PC-3 (cell line): ENCODE results near the gene NFU1. TPM values are rescaled to one million over a fixed set of nuclear protein-coding genes. Genes with fewer than 3 reads are reported as not detected.
A peak's percentile ranks its signal among the peaks of the same experiment; 100 is the strongest.

Experiments used
- ATAC-seq: fragments of 200-7000 bp; cut with Tn5 transposase; 2 replicates; pipeline ENCODE4 v1.9.1; 2020; ENCODE audit warnings: mild to moderate bottlenecking, moderate library complexity
- BruUV-seq: library from RNA; stranded (reverse); fragments of 400-500 nt; replicated peaks from 2 replicates; lab custom pipeline; 2021; lab: Mats Ljungman, UMichigan
- CTCF ChIA-PET: fragments of 300-600 bp; sonication (Branson Sonifier 250); formaldehyde crosslinking; loops from one replicate; lab custom pipeline; 2022; ENCODE audit warnings: antibody characterized with exemption; lab: Charles Lee
- POLR2A ChIA-PET: fragments of 300-600 bp; sonication (Branson Sonifier 250); formaldehyde crosslinking; loops from one replicate; lab custom pipeline; 2022; ENCODE audit warnings: antibody characterized with exemption; ENCODE audit not compliant: unreplicated experiment; lab: Charles Lee
- DNase-seq: peaks from one replicate; pipeline ENCODE4 v3.0.0-alpha.2; 2015
- H2AFZ ChIP-seq: fragments of 300-600 bp; sonication (generic); 2 replicates; pipeline ENCODE4 v1.6.0; 2016; ENCODE audit warnings: antibody characterized with exemption, low read length
- H3F3A ChIP-seq: fragments of 300-600 bp; sonication (generic); one replicate; pipeline ENCODE4 v1.6.0; 2017; ENCODE audit warnings: antibody characterized with exemption, low read length, control low read depth, mild to moderate bottlenecking; ENCODE audit not compliant: unreplicated experiment
- H3K27ac ChIP-seq: fragments of 300-600 bp; sonication (generic); 2 replicates; pipeline ENCODE4 v1.5.1; 2016; ENCODE audit warnings: mild to moderate bottlenecking, low read length
- H3K27me3 ChIP-seq: fragments of 300-600 bp; sonication (generic); 2 replicates; pipeline ENCODE4 v1.6.1; 2016; ENCODE audit warnings: low read length, mixed read lengths
- H3K36me3 ChIP-seq: fragments of 300-600 bp; sonication (generic); 2 replicates; pipeline ENCODE4 v1.6.1; 2016; ENCODE audit warnings: low read depth, mixed run types, low read length, mixed read lengths
- H3K4me1 ChIP-seq: fragments of 300-600 bp; sonication (generic); 2 replicates; pipeline ENCODE4 v1.5.1; 2016; ENCODE audit warnings: low read length; ENCODE audit not compliant: insufficient read depth
- H3K4me2 ChIP-seq: fragments of 300-600 bp; sonication (generic); 2 replicates; pipeline ENCODE4 v1.6.0; 2016; ENCODE audit warnings: low read length
- H3K4me3 ChIP-seq: fragments of 300-600 bp; sonication (generic); 2 replicates; pipeline ENCODE4 v1.5.1; 2016; ENCODE audit warnings: mild to moderate bottlenecking, low read length, mixed read lengths
- H3K79me2 ChIP-seq: fragments of 300-600 bp; sonication (generic); 2 replicates; pipeline ENCODE4 v1.6.1; 2017; ENCODE audit warnings: low read length, mixed read lengths
- H3K9ac ChIP-seq: fragments of 300-600 bp; sonication (generic); 2 replicates; pipeline ENCODE4 v1.6.0; 2016; ENCODE audit warnings: mild to moderate bottlenecking, low read length
- H3K9me2 ChIP-seq: fragments of 300-600 bp; sonication (generic); replicated peaks from 2 replicates; pipeline ENCODE4 v1.6.1; 2016; ENCODE audit warnings: mixed run types, low read length, mixed read lengths
- H3K9me3 ChIP-seq: fragments of 300-600 bp; sonication (generic); 2 replicates; pipeline ENCODE4 v1.6.1; 2016; ENCODE audit warnings: low read length, mixed read lengths
- H4K20me1 ChIP-seq: fragments of 300-600 bp; sonication (generic); 2 replicates; pipeline ENCODE4 v1.6.1; 2016; ENCODE audit warnings: low read length, mixed read lengths
- EZH2 ChIP-seq: fragments of 300-600 bp; sonication (generic); IDR thresholded peaks from one replicate; pipeline ENCODE4 v1.6.1; 2017; ENCODE audit warnings: antibody characterized with exemption, mild to moderate bottlenecking, low read length; ENCODE audit not compliant: unreplicated experiment
- EZH2phosphoT487 ChIP-seq: fragments of 300-600 bp; sonication (generic); IDR thresholded peaks from 2 replicates; pipeline ENCODE4 v1.6.1; 2018; ENCODE audit warnings: mild to moderate bottlenecking, antibody characterized with exemption, low read length, borderline replicate concordance
- intact Hi-C: fragments of 100-400 bp; cut with micrococcal nuclease; formaldehyde crosslinking; loops from 2 replicates; pipeline ENCODE4 v1.9.0; 2023
- total RNA-seq: library from RNA; depleted of rRNA; stranded (reverse); fragments of >200 nt; gene quantifications from 2 replicates; pipeline ENCODE4 v1.2.3, GENCODE V29; 2014
- TF ChIP-seq, protein P1 (sequence below): fragments of 300-600 bp; sonication (generic); conservative IDR thresholded peaks from 2 replicates; pipeline ENCODE4 v1.5.1; 2017; ENCODE audit warnings: antibody characterized with exemption, low read depth, mild to moderate bottlenecking, low read length

The NFU1 gene
- total RNA-seq, 1 experiment from 2014 or later: 45.6 TPM

GRCh38 chr2:69383176-69383812, 53.9 kb downstream of the NFU1 start:
- H3K27ac ChIP-seq: no peak overlapping the region
- no peak overlapping the region for H3K4me2 ChIP-seq
- TF ChIP-seq, protein P1, sequence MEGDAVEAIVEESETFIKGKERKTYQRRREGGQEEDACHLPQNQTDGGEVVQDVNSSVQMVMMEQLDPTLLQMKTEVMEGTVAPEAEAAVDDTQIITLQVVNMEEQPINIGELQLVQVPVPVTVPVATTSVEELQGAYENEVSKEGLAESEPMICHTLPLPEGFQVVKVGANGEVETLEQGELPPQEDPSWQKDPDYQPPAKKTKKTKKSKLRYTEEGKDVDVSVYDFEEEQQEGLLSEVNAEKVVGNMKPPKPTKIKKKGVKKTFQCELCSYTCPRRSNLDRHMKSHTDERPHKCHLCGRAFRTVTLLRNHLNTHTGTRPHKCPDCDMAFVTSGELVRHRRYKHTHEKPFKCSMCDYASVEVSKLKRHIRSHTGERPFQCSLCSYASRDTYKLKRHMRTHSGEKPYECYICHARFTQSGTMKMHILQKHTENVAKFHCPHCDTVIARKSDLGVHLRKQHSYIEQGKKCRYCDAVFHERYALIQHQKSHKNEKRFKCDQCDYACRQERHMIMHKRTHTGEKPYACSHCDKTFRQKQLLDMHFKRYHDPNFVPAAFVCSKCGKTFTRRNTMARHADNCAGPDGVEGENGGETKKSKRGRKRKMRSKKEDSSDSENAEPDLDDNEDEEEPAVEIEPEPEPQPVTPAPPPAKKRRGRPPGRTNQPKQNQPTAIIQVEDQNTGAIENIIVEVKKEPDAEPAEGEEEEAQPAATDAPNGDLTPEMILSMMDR: no peak
- TF ChIP-seq EZH2phosphoT487 (no peak), EZH2 (no peak)
- intact Hi-C loops: loop anchor here (10.0 kb wide), 1 partner anchor 102 kb away; no protein-coding TSS in a partner anchor
- no peak overlapping the region for H3K9ac ChIP-seq
- no peaks in the 10 kb centered on the region for H3F3A ChIP-seq
- H3K9me2 ChIP-seq: no peaks in the 10 kb centered on the region
- no peak for DNase-seq
- no peaks in the 10 kb centered on the region for H3K9me3 ChIP-seq
- no peaks in the 10 kb centered on the region for H4K20me1 ChIP-seq
- peaks cover 36% of the 10 kb centered on the region for H3K4me1 ChIP-seq
- 0 out of 2 replicates have a peak, but pooled peaks cover 5% of the 10 kb centered on the region for H3K36me3 ChIP-seq
- CTCF ChIA-PET: no interaction called here
- ATAC-seq: no peak
- peaks cover 87% of the 10 kb centered on the region for H3K79me2 ChIP-seq
- H3K4me3 ChIP-seq: no peak overlapping the region
- POLR2A ChIA-PET: no interaction called here
- no peak overlapping the region for H2AFZ ChIP-seq
- no TSS peak for BruUV-seq
- H3K27me3 ChIP-seq: no peaks in the 10 kb centered on the region

- H2AFZ ChIP-seq: no peak overlapping the region
- TF ChIP-seq, protein P1: no peak
- TF ChIP-seq EZH2 (no peak), EZH2phosphoT487 (no peak)
- no peaks in the 10 kb centered on the region for H3K27me3 ChIP-seq
- DNase-seq: no peak
- no peak overlapping the region for H3K4me2 ChIP-seq
- no peaks in the 10 kb centered on the region for H3K9me3 ChIP-seq
- H3K9me2 ChIP-seq: no peaks in the 10 kb centered on the region
- BruUV-seq: no TSS peak
- peaks cover 31% of the 10 kb centered on the region for H3K4me1 ChIP-seq
- CTCF ChIA-PET: no interaction called here
- H4K20me1 ChIP-seq: no peaks in the 10 kb centered on the region
- H3K27ac ChIP-seq: no peak overlapping the region
- no peaks in the 10 kb centered on the region for H3F3A ChIP-seq
- intact Hi-C loops: loop anchor here (10.0 kb wide), 1 partner anchor 102 kb away; no protein-coding TSS in a partner anchor
- POLR2A ChIA-PET: no interaction called here
- ATAC-seq: no peak
- peaks cover 95% of the 10 kb centered on the region for H3K79me2 ChIP-seq
- H3K4me3 ChIP-seq: no peak overlapping the region
- H3K9ac ChIP-seq: no peak overlapping the region
- H3K36me3 ChIP-seq: 0 out of 2 replicates have a peak, but pooled peaks cover 5% of the 10 kb centered on the region
Observed at GRCh38 chr2:69382547-69382946, 54.7 kb downstream of the NFU1 start.

- BruUV-seq: no TSS peak
- H3K27me3 ChIP-seq: no peaks in the 10 kb centered on the region
- TF ChIP-seq EZH2phosphoT487 (no peak), EZH2 (no peak)
- TF ChIP-seq, protein P1: no peak
- no peak overlapping the region for H3K27ac ChIP-seq
- ATAC-seq (peak; percentile 64), DNase-seq (peak; percentile 65)
- intact Hi-C loops: loop anchor here (10.0 kb wide), 1 partner anchor 103 kb away; no protein-coding TSS in a partner anchor
- ChIA-PET POLR2A (no interaction called here), CTCF (interaction anchor here (0.6 kb wide), 1 partner anchor 333 kb away, joined by 6 read pairs; no protein-coding TSS in a partner anchor)
- peaks cover 29% of the 10 kb centered on the region for H3K4me1 ChIP-seq
- H3K4me3 ChIP-seq: no peak overlapping the region
- H3F3A ChIP-seq: no peaks in the 10 kb centered on the region
- peaks cover 92% of the 10 kb centered on the region for H3K79me2 ChIP-seq
- 0 out of 2 replicates have a peak, but pooled peaks cover 5% of the 10 kb centered on the region for H3K36me3 ChIP-seq
- H3K9me2 ChIP-seq: no peaks in the 10 kb centered on the region
- H2AFZ ChIP-seq: no peak overlapping the region
- H3K9me3 ChIP-seq: no peaks in the 10 kb centered on the region
- no peaks in the 10 kb centered on the region for H4K20me1 ChIP-seq
- H3K9ac ChIP-seq: no peak overlapping the region
- H3K4me2 ChIP-seq: no peak overlapping the region
Observed at GRCh38 chr2:69381337-69381737, 55.9 kb downstream of the NFU1 start.
